ENCODE measurements around the gene PLEKHG4.

Gene PLEKHG4

DNA sequence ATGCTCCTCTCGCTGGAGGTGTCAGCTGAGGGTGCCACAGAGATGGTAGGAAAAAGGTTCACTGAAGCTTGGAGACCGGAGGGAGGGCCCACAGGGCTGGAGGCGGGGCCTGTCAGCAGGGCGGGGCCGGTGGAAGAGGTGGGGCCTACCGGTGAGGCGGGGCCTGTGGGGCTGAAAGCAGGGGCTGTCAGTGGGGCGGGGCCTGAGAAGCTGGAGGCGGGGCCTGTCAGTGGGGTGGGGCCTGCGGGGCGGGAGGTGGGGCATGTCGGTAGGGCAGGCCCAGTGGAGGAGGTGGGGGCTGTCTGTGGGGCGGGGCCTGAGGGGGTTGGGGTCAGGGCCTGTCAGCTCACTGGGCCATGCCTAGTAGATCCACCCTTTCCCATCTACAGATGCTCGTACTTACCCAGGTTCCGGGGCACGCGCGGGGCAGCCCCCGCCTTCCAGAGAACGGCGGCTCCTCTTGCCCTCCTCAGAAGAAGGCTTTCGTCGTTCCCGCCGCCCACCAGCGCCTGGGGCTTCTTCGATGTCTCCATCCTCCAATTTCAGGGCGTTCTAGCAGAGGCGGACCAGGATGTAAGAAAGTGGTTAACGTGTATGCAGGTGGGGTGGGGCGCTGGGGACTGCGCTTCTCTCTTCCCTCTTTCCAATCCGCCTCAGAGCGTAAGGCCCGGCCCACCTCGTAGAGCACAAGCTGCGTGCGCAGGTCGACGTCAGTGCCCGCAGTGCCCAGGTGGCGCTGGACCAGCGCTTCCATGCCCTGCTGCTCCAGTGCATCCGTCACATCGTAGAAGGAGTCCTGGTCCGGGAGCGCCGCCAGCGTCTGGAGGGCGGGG, 42.6 kb upstream of the PLEKHG4 start:
- H3K9me3 ChIP-seq (ENCODE audit: insufficient read depth, low read length), result no peaks in the 10 kb centered on the region
- H2AFZ ChIP-seq (ENCODE audit: low read depth, low read length, severe bottlenecking), result no peak overlapping the region
- H3K9ac ChIP-seq (ENCODE audit: low read length), result no peak overlapping the region
- H3F3A ChIP-seq (ENCODE audit: insufficient read depth), result no peaks in the 10 kb centered on the region
- no peaks in the 10 kb centered on the region for H3K36me3 ChIP-seq (ENCODE audit: low read length)
- TF ChIP-seq, protein P1, sequence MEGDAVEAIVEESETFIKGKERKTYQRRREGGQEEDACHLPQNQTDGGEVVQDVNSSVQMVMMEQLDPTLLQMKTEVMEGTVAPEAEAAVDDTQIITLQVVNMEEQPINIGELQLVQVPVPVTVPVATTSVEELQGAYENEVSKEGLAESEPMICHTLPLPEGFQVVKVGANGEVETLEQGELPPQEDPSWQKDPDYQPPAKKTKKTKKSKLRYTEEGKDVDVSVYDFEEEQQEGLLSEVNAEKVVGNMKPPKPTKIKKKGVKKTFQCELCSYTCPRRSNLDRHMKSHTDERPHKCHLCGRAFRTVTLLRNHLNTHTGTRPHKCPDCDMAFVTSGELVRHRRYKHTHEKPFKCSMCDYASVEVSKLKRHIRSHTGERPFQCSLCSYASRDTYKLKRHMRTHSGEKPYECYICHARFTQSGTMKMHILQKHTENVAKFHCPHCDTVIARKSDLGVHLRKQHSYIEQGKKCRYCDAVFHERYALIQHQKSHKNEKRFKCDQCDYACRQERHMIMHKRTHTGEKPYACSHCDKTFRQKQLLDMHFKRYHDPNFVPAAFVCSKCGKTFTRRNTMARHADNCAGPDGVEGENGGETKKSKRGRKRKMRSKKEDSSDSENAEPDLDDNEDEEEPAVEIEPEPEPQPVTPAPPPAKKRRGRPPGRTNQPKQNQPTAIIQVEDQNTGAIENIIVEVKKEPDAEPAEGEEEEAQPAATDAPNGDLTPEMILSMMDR (IDR thresholded peaks at IDR 0.05; ENCODE audit: insufficient read depth, low read length, poor library complexity, severe bottlenecking), result no peak
- TF ChIP-seq EZH2phosphoT487 (conservative IDR thresholded peaks at IDR 0.05; ENCODE audit: low read length), result no peak
- no peaks in the 10 kb centered on the region; the same call in 1 of the 2 replicates for H4K20me1 ChIP-seq (ENCODE audit: low read depth, low read length)
- no peaks in the 10 kb centered on the region for H3K9me2 ChIP-seq (replicated peaks; ENCODE audit: insufficient read depth, low read length)
- H3K4me2 ChIP-seq (ENCODE audit: low read depth, low read length, poor library complexity, severe bottlenecking), result no peak overlapping the region
- H3K4me3 ChIP-seq (ENCODE audit: insufficient read depth, low read length, poor library complexity, severe bottlenecking), result no peak overlapping the region
- H3K27ac ChIP-seq (ENCODE audit: low read depth, low read length), result no peak overlapping the region
- H3K79me2 ChIP-seq (ENCODE audit: insufficient read depth, low read length), result no peaks in the 10 kb centered on the region
- no peaks in the 10 kb centered on the region for H3K27me3 ChIP-seq (ENCODE audit: low read length)

- no peaks in the 10 kb centered on the region for H3F3A ChIP-seq (ENCODE audit: insufficient read depth)
- H2AFZ ChIP-seq (ENCODE audit: low read depth, low read length, severe bottlenecking), result no peak overlapping the region
- no peak overlapping the region for H3K4me3 ChIP-seq (ENCODE audit: insufficient read depth, low read length, poor library complexity, severe bottlenecking)
- TF ChIP-seq EZH2phosphoT487 (conservative IDR thresholded peaks at IDR 0.05; ENCODE audit: low read length), result no peak
- TF ChIP-seq, protein P1 (IDR thresholded peaks at IDR 0.05; ENCODE audit: insufficient read depth, low read length, poor library complexity, severe bottlenecking), result no peak
- no peaks in the 10 kb centered on the region for H3K27me3 ChIP-seq (ENCODE audit: low read length)
- H4K20me1 ChIP-seq (ENCODE audit: low read depth, low read length), result no peaks in the 10 kb centered on the region; the same call in 1 of the 2 replicates
- H3K9me3 ChIP-seq (ENCODE audit: insufficient read depth, low read length), result no peaks in the 10 kb centered on the region
- no peak overlapping the region for H3K9ac ChIP-seq (ENCODE audit: low read length)
- H3K79me2 ChIP-seq (ENCODE audit: insufficient read depth, low read length), result no peaks in the 10 kb centered on the region
- no peak overlapping the region for H3K4me2 ChIP-seq (ENCODE audit: low read depth, low read length, poor library complexity, severe bottlenecking)
- H3K36me3 ChIP-seq (ENCODE audit: low read length), result no peaks in the 10 kb centered on the region
- no peak overlapping the region for H3K27ac ChIP-seq (ENCODE audit: low read depth, low read length)
- no peaks in the 10 kb centered on the region for H3K9me2 ChIP-seq (replicated peaks; ENCODE audit: insufficient read depth, low read length)
Measured at GRCh38 chr16:67237396-67238277, 41.7 kb upstream of the PLEKHG4 start.

DNA sequence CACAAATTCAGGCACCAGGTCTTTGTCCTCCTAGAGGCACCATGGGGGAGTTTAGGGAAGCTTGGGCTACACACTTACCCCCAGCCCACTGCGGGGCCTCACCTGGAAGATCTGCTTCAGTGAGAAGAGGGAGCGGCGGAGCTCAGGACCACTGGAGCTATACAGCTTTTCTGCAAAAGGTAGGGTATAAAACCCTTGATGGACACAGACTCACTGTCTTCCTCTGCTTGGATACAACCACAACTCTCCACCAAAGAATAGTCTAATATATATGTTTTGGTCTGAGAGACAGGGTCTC, 41.1 kb upstream of the PLEKHG4 start:
- Histone ChIP-seq H3K27ac (ENCODE audit: low read depth, low read length) (no peak overlapping the region), H3K9ac (ENCODE audit: low read length) (no peak overlapping the region), H3K4me2 (ENCODE audit: low read depth, low read length, poor library complexity, severe bottlenecking) (no peak overlapping the region), H3K9me2 (replicated peaks; ENCODE audit: insufficient read depth, low read length) (no peaks in the 10 kb centered on the region), H3K36me3 (ENCODE audit: low read length) (no peaks in the 10 kb centered on the region), H2AFZ (ENCODE audit: low read depth, low read length, severe bottlenecking) (no peak overlapping the region), H4K20me1 (ENCODE audit: low read depth, low read length) (no peaks in the 10 kb centered on the region; the same call in 1 of the 2 replicates), H3K79me2 (ENCODE audit: insufficient read depth, low read length) (no peaks in the 10 kb centered on the region), H3K4me3 (ENCODE audit: insufficient read depth, low read length, poor library complexity, severe bottlenecking) (no peak overlapping the region), H3K27me3 (ENCODE audit: low read length) (no peaks in the 10 kb centered on the region), H3F3A (ENCODE audit: insufficient read depth) (no peaks in the 10 kb centered on the region), H3K9me3 (ENCODE audit: insufficient read depth, low read length) (no peaks in the 10 kb centered on the region)
- TF ChIP-seq, protein P1 (IDR thresholded peaks at IDR 0.05; ENCODE audit: insufficient read depth, low read length, poor library complexity, severe bottlenecking), result no peak
- no peak for TF ChIP-seq EZH2phosphoT487 (conservative IDR thresholded peaks at IDR 0.05; ENCODE audit: low read length)
